Endodermal cell (in vitro differentiated cells): ENCODE data around the gene FILIP1L. TPM values are rescaled to one million over a fixed set of nuclear protein-coding genes. Genes with fewer than 3 reads are reported as not detected.

Experiments used
- DNase-seq: peaks from one replicate; pipeline ENCODE4 v3.0.0-alpha.2; 2017
- H3K27ac ChIP-seq: 2 replicates; pipeline ENCODE4 v1.5.1; 2013; ENCODE audit warnings: mild to moderate bottlenecking, low read depth, low read length, moderate library complexity
- H3K27me3 ChIP-seq: 2 replicates; pipeline ENCODE4 v1.6.1; 2013; ENCODE audit warnings: mild to moderate bottlenecking, low read length, moderate library complexity; ENCODE audit not compliant: insufficient read depth, control insufficient read depth, poor library complexity, severe bottlenecking
- H3K36me3 ChIP-seq: 2 replicates; pipeline ENCODE4 v1.7.0; 2013; ENCODE audit warnings: mild to moderate bottlenecking, low read length, moderate library complexity; ENCODE audit not compliant: control insufficient read depth, insufficient read depth
- H3K4me1 ChIP-seq: one replicate; pipeline ENCODE4 v1.7.0; 2013; ENCODE audit warnings: low read length; ENCODE audit not compliant: control insufficient read depth, insufficient read depth
- H3K4me3 ChIP-seq: 2 replicates; pipeline ENCODE4 v1.5.1; 2013; ENCODE audit warnings: mild to moderate bottlenecking, low read length, moderate library complexity
- H3K9ac ChIP-seq: 2 replicates; pipeline ENCODE4 v1.6.1; 2013; ENCODE audit warnings: mild to moderate bottlenecking, low read length, moderate library complexity; ENCODE audit not compliant: poor library complexity, severe bottlenecking; ENCODE audit errors: extremely low read depth
- H3K9me3 ChIP-seq: 2 replicates; pipeline ENCODE4 v1.6.1; 2013; ENCODE audit warnings: mild to moderate bottlenecking, low read length, moderate library complexity; ENCODE audit not compliant: control insufficient read depth
- H3K27ac Mint-ChIP-seq: 2 replicates; pipeline ENCODE4 v1.8.0; 2020; ENCODE audit warnings: mixed read lengths
- H3K27me3 Mint-ChIP-seq: 2 replicates; pipeline ENCODE4 v1.8.0; 2021; ENCODE audit warnings: mild to moderate bottlenecking, mixed read lengths; ENCODE audit not compliant: insufficient read depth
- H3K36me3 Mint-ChIP-seq: 2 replicates; pipeline ENCODE4 v1.8.0; 2020; ENCODE audit warnings: low read depth, mixed read lengths
- H3K4me1 Mint-ChIP-seq: 2 replicates; pipeline ENCODE4 v1.8.0; 2020; ENCODE audit warnings: mixed read lengths
- H3K4me3 Mint-ChIP-seq: 2 replicates; pipeline ENCODE4 v1.8.0; 2020; ENCODE audit warnings: mild to moderate bottlenecking, moderate library complexity, mixed read lengths
- H3K9me3 Mint-ChIP-seq: 2 replicates; pipeline ENCODE4 v1.8.0; 2020; ENCODE audit warnings: mild to moderate bottlenecking, mixed read lengths
- WGBS, 2 experiments: methylation state at CpG; one replicate each; pipeline versions ENCODE4 v1.1.5 to v1.1.7; 2013; ENCODE audit warnings: missing lambda C conversion rate in 2 of 2, mixed read lengths in 1 of 2; ENCODE audit not compliant: insufficient coverage in 1 of 2, insufficient read length in 1 of 2; 5-methylcytosine and 5-hydroxymethylcytosine counted together
- total RNA-seq, 2 donors: library from RNA; stranded (reverse); fragmentation: NEBNext Ultra II Directional in 1 of 2; extraction: Animal tissue kit (Norgen Biotek cat#: 25700) in 1 of 2; gene quantifications; 2 replicates in 1 of 2; 3 replicates in 1 of 2; pipeline ENCODE4 v1.2.1, GENCODE V29; 2021
- TF ChIP-seq, protein P1 (sequence below): fragments of 200-600 bp; sonication (generic); conservative IDR thresholded peaks from 2 replicates; pipeline ENCODE4 v1.5.0; 2021; ENCODE audit warnings: antibody characterized with exemption, mild to moderate bottlenecking

Gene FILIP1L
- total RNA-seq, 2 donors from 2014 or later, result 0.84 to 2.5 TPM

DNA sequence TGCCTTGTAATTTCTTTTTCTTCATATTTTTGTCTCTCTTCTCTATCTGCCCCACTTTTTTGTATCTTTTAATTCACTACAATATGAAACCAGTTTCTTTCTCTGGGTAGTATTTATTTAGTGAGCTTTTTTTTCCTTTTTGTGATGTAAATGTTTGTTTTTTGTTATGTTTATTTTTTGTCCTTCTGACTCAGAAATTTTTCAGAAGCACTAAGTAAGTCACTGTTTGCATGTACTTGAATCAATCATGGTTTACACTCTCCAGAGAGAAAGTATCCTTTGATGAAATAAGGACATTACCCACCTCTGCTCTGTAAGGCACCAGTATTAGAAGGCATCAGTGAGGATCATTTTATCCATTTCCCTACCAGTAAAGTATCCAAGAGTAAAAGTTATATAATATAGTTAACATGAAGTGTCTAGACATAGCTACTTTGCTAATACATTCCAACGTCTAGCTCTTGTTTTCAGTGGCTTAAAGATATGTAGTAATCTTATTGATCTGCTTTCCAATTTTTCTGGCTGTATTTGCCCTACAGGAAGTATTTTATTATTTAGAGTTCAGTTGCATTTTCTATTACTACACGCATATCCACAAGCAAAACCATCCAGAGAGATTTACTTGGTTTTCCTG lies 25.4 kb downstream of the FILIP1L start:
- TF ChIP-seq, protein P1, sequence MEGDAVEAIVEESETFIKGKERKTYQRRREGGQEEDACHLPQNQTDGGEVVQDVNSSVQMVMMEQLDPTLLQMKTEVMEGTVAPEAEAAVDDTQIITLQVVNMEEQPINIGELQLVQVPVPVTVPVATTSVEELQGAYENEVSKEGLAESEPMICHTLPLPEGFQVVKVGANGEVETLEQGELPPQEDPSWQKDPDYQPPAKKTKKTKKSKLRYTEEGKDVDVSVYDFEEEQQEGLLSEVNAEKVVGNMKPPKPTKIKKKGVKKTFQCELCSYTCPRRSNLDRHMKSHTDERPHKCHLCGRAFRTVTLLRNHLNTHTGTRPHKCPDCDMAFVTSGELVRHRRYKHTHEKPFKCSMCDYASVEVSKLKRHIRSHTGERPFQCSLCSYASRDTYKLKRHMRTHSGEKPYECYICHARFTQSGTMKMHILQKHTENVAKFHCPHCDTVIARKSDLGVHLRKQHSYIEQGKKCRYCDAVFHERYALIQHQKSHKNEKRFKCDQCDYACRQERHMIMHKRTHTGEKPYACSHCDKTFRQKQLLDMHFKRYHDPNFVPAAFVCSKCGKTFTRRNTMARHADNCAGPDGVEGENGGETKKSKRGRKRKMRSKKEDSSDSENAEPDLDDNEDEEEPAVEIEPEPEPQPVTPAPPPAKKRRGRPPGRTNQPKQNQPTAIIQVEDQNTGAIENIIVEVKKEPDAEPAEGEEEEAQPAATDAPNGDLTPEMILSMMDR, result no peak
- 94% methylated on average over 2 of the region's 2 CpGs; no CpG with 5 or more reads in 1 of the 2 experiments for WGBS, 2 experiments
- no peak for DNase-seq
- Mint-ChIP-seq H3K36me3 (no peaks in the 10 kb centered on the region), H3K27ac (no peak overlapping the region), H3K4me3 (no peak overlapping the region), H3K27me3 (no peaks in the 10 kb centered on the region), H3K4me1 (peaks cover 27% of the 10 kb centered on the region), H3K9me3 (no peaks in the 10 kb centered on the region)
- Histone ChIP-seq H3K9me3 (no peaks in the 10 kb centered on the region), H3K4me3 (no peak overlapping the region), H3K9ac (no peak overlapping the region), H3K4me1 (peaks cover 3% of the 10 kb centered on the region), H3K27me3 (no peaks in the 10 kb centered on the region), H3K27ac (peak overlapping the region; percentile 16), H3K36me3 (no peaks in the 10 kb centered on the region)

DNA sequence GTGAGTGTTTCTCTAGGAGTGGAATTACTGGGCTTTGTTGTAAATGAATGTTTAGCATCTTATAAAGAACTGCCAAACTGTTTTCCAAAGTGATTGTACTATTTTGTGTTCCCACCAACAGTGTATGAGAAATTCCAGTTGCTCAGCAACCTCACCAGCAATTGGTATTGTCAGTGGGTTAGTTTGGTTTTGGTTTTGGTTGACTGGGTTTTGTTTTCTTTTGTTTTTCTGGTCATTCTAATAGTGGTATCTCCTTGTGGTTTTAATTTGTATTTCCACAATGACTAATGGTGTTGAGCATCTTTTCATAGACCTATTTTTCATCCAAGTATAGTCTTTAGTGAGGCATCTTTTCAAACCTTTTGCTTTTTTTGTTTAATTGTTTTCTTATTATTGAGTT lies 27.1 kb downstream of the FILIP1L start:
- Mint-ChIP-seq H3K4me1 (peaks cover 36% of the 10 kb centered on the region), H3K9me3 (no peaks in the 10 kb centered on the region), H3K27ac (no peak overlapping the region), H3K27me3 (no peaks in the 10 kb centered on the region), H3K36me3 (no peaks in the 10 kb centered on the region), H3K4me3 (no peak overlapping the region)
- H3K9me3 ChIP-seq, result no peaks in the 10 kb centered on the region
- H3K36me3 ChIP-seq, result no peaks in the 10 kb centered on the region
- peak overlapping the region; percentile 93 for H3K27ac ChIP-seq
- no peaks in the 10 kb centered on the region for H3K27me3 ChIP-seq
- DNase-seq, result no peak
- TF ChIP-seq, protein P1, result no peak
- no peak overlapping the region for H3K4me3 ChIP-seq
- peaks cover 9% of the 10 kb centered on the region for H3K4me1 ChIP-seq
- no peak overlapping the region for H3K9ac ChIP-seq

DNA sequence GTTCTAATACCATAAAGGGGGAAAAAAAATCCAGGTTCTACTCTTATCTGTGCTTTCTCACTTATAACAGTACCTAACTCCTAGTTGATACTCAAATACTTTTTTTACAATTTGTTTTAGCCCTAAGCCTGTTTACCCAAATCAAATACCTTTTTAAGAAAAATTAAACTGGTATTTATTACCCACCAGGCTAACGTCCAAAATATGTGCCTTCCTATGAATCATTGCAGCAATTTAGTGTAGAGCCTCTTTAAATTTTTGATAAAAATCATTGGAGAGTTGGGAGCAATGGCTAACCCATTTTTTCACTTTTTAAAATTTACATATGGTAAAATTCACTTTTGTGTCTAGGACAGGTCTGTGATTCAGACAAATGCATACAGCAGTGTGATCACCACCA lies 27.9 kb downstream of the FILIP1L start:
- DNase-seq, result no peak
- no peak overlapping the region for H3K4me3 Mint-ChIP-seq
- no peak overlapping the region for H3K9ac ChIP-seq
- TF ChIP-seq, protein P1, result no peak
- no peaks in the 10 kb centered on the region for H3K9me3 Mint-ChIP-seq
- WGBS, 2 experiments, result 95% methylated on average over 1 of the region's 1 CpG; no CpG with 5 or more reads in 1 of the 2 experiments
- no peaks in the 10 kb centered on the region for H3K27me3 ChIP-seq
- H3K27me3 Mint-ChIP-seq, result no peaks in the 10 kb centered on the region
- H3K36me3 ChIP-seq, result no peaks in the 10 kb centered on the region
- no peak overlapping the region for H3K4me3 ChIP-seq
- no peaks in the 10 kb centered on the region for H3K9me3 ChIP-seq
- H3K36me3 Mint-ChIP-seq, result no peaks in the 10 kb centered on the region
- H3K27ac ChIP-seq, result peak overlapping the region; percentile 93
- no peak overlapping the region for H3K27ac Mint-ChIP-seq
- peaks cover 16% of the 10 kb centered on the region for H3K4me1 ChIP-seq
- H3K4me1 Mint-ChIP-seq, result peaks cover 42% of the 10 kb centered on the region
